RWPE1 (cell line): ENCODE results near the gene PTTG2.

Experiments used
- CTCF ChIA-PET: fragments of 350-600 bp; sonication (Branson Sonifier 250); formaldehyde crosslinking; extraction: SDS; loops from one replicate; lab custom pipeline; 2021; lab: Yijun Ruan, JAX
- POLR2A ChIA-PET: fragments of 400-600 bp; formaldehyde crosslinking; extraction: SDS; loops from one replicate; lab custom pipeline; 2020; ENCODE audit warnings: antibody characterized with exemption; ENCODE audit not compliant: low non-redundant PET; lab: Yijun Ruan, JAX
- DNase-seq: peaks from one replicate; pipeline ENCODE4 v3.0.0; 2012; ENCODE audit warnings: low spot score
- H3K27ac ChIP-seq: fragments of 450-650 bp; 2 replicates; pipeline ENCODE4 v1.5.1; 2017
- CTCF ChIP-seq: fragments of 450-650 bp; conservative IDR thresholded peaks from 2 replicates; pipeline ENCODE4 v1.5.1; 2017; ENCODE audit warnings: low read depth, mild to moderate bottlenecking

PTTG2 gene

GRCh38 chr4:37927434-37927833 lies 32.8 kb upstream of the PTTG2 start:
- no peak for TF ChIP-seq CTCF
- ChIA-PET CTCF (interaction anchor here (0.6 kb wide), 1 partner anchor 43 kb away, joined by 4 read pairs; no protein-coding TSS in a partner anchor), POLR2A (no interaction called here)
- DNase-seq: no peak
- H3K27ac ChIP-seq: no peak overlapping the region

- H3K27ac ChIP-seq: no peak overlapping the region
- TF ChIP-seq CTCF: no peak
- ChIA-PET CTCF (no interaction called here), POLR2A (no interaction called here)
- DNase-seq: no peak
Observed at GRCh38 chr4:37928426-37929416, 31.5 kb upstream of the PTTG2 start.

- H3K27ac ChIP-seq: no peak overlapping the region
- ChIA-PET CTCF (no interaction called here), POLR2A (no interaction called here)
- no peak for DNase-seq
- TF ChIP-seq CTCF: no peak
Observed at GRCh38 chr4:37934096-37934495, 26.1 kb upstream of the PTTG2 start.

GRCh38 chr4:37934609-37935008 lies 25.6 kb upstream of the PTTG2 start:
- POLR2A ChIA-PET: no interaction called here
- CTCF ChIA-PET: no interaction called here
- H3K27ac ChIP-seq: no peak overlapping the region
- no peak for TF ChIP-seq CTCF
- no peak for DNase-seq

GRCh38 chr4:37935026-37935425 lies 25.2 kb upstream of the PTTG2 start:
- DNase-seq: no peak
- CTCF ChIA-PET: interaction anchor here (0.7 kb wide), 1 partner anchor 36 kb away, joined by 3 read pairs; no protein-coding TSS in a partner anchor

More at GRCh38 chr4:37935026-37935425, 25.2 kb upstream of the PTTG2 start:
- TF ChIP-seq CTCF: no peak
- H3K27ac ChIP-seq: no peak overlapping the region
- POLR2A ChIA-PET: no interaction called here
